Keratinocyte (primary cell): ENCODE data around the gene SWSAP1. TPM values are rescaled to one million over a fixed set of nuclear protein-coding genes. Genes with fewer than 3 reads are reported as not detected.

Source experiments
- DNase-seq: peaks from one replicate; pipeline ENCODE4 v3.0.0-alpha.2; 2011; ENCODE audit warnings: low read depth, missing footprints, low spot score
- FAIRE-seq: peaks from 2 replicates; lab custom pipeline; 2011; peaks lifted over from hg19 to GRCh38; lab: Jason Lieb, UNC
- H2AFZ ChIP-seq: 2 replicates; pipeline ENCODE4 v1.6.0; 2012; ENCODE audit warnings: low read length, control low read depth, inconsistent platforms; ENCODE audit not compliant: control insufficient read depth
- H3K27ac ChIP-seq: 2 replicates; pipeline ENCODE4 v1.5.1; 2011; ENCODE audit warnings: low read length; ENCODE audit not compliant: control insufficient read depth, insufficient read depth
- H3K27me3 ChIP-seq: 3 replicates; pipeline ENCODE4 v1.6.0; 2011; ENCODE audit warnings: low read length; ENCODE audit not compliant: control insufficient read depth, insufficient read depth; ENCODE audit errors: extremely low read depth
- H3K36me3 ChIP-seq, 2 experiments: 2 replicates in 1 of 2; 3 replicates in 1 of 2; pipeline ENCODE4 v1.5.1; 2011; ENCODE audit warnings: low read length in 2 of 2, mild to moderate bottlenecking in 1 of 2; ENCODE audit not compliant: control insufficient read depth in 2 of 2, insufficient read depth in 2 of 2; ENCODE audit errors: extremely low read depth in 1 of 2
- H3K4me1 ChIP-seq: 3 replicates; pipeline ENCODE4 v1.5.1; 2011; ENCODE audit warnings: low read length; ENCODE audit not compliant: control insufficient read depth, insufficient read depth; ENCODE audit errors: extremely low read depth
- H3K4me2 ChIP-seq: 3 replicates; pipeline ENCODE4 v1.6.0; 2011; ENCODE audit warnings: low read depth, low read length; ENCODE audit not compliant: control insufficient read depth, insufficient read depth; ENCODE audit errors: extremely low read depth
- H3K4me3 ChIP-seq, 3 experiments: fragments of 200-600 bp in 1 of 3; sonication (generic) in 1 of 3; 2 replicates in 2 of 3; 3 replicates in 1 of 3; pipeline ENCODE4 v1.5.1; 2011 to 2016; ENCODE audit warnings: low read length in 3 of 3, mild to moderate bottlenecking in 3 of 3, control low read depth in 2 of 3, inconsistent platforms in 1 of 3, low read depth in 1 of 3, mixed read lengths in 1 of 3, mixed run types in 1 of 3, moderate library complexity in 1 of 3; ENCODE audit not compliant: control insufficient read depth in 2 of 3, insufficient read depth in 2 of 3; ENCODE audit errors: extremely low read depth in 1 of 3
- H3K79me2 ChIP-seq: 2 replicates; pipeline ENCODE4 v1.6.0; 2012; ENCODE audit warnings: low read length; ENCODE audit not compliant: control insufficient read depth, insufficient read depth
- H3K9ac ChIP-seq: 3 replicates; pipeline ENCODE4 v1.6.0; 2011; ENCODE audit warnings: low read length; ENCODE audit not compliant: control insufficient read depth, insufficient read depth; ENCODE audit errors: extremely low read depth
- H3K9me1 ChIP-seq: 3 replicates; pipeline ENCODE4 v1.6.0; 2011; ENCODE audit warnings: low read length; ENCODE audit not compliant: control insufficient read depth, insufficient read depth; ENCODE audit errors: extremely low read depth
- H3K9me3 ChIP-seq: 2 replicates; pipeline ENCODE4 v1.5.1; 2012; ENCODE audit warnings: low read depth, low read length; ENCODE audit not compliant: control insufficient read depth
- H4K20me1 ChIP-seq: 3 replicates; pipeline ENCODE4 v1.6.0; 2011; ENCODE audit warnings: low read length; ENCODE audit not compliant: control insufficient read depth, insufficient read depth; ENCODE audit errors: extremely low read depth
- EZH2 ChIP-seq: IDR thresholded peaks from one replicate; pipeline ENCODE4 v1.6.1; 2012; ENCODE audit warnings: inconsistent platforms, mild to moderate bottlenecking, low read length, moderate library complexity
- dilution Hi-C: fragments of 300-500 bp; cut with MboI; formaldehyde crosslinking; loops from one replicate; pipeline ENCODE4 v1.7.0; 2020; ENCODE audit warnings: low sequenced_read_pairs; ENCODE audit not compliant: extremely low pct_ligation_motif_present
- polyA plus RNA-seq, 5 experiments: library from polyadenylated mRNA; depleted of rRNA in 3 of 5; stranded (reverse) in 3 of 5; stranded (forward) in 1 of 5; unstranded in 1 of 5; fragments of >200 nt; gene quantifications; 1 replicate in 1 of 5; 2 replicates in 3 of 5; 3 replicates in 1 of 5; pipeline versions ENCODE4 v1.2.1 to v1.2.3, GENCODE V29; 2011 to 2012; ENCODE audit warnings: missing spikeins in 2 of 5, low read depth in 1 of 5, low replicate concordance in 1 of 5
- TF ChIP-seq, protein P1 (sequence below), 3 experiments: IDR thresholded peaks in 1 of 3; conservative IDR thresholded peaks in 1 of 3; optimal IDR thresholded peaks in 1 of 3; 2 replicates in 2 of 3; 3 replicates in 1 of 3; pipeline versions ENCODE3 to v1.5.1; 2011; ENCODE audit warnings: low read length in 3 of 3, mild to moderate bottlenecking in 3 of 3, moderate library complexity in 2 of 3, control low read depth in 1 of 3, inconsistent platforms in 1 of 3; ENCODE audit not compliant: insufficient read depth in 2 of 3; ENCODE audit errors: extremely low read depth in 1 of 3

Gene SWSAP1
- polyA plus RNA-seq, 1 donor (not counting 4 experiments of a cell fraction or from before 2014, with no cell fraction given) = 2.1 TPM

DNA sequence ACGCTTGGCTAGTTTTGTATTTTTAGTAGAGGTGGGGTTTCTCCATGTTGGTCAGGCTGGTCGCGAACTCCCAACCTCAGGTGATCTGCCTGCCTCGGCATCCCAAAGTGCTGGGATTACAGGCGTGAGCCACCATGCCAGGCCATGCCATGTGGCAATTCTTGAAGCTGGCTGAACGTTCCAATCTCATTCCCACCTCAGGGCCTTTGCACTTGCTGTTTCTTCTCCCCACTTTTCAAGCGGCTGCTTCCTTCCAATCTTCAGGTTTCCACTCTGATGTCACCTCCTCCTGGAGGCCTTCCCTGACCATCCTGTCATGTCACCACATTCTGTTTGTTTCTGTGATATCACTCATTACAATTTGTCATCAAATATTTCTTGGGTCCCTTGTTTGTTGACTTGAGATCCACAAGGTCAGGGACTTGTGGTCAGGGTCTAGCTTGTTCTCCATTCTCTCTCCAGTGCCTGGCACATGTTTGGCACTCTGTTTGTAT, 5.4 kb downstream of the SWSAP1 start:
- peaks cover 4% of the 10 kb centered on the region for H3K79me2 ChIP-seq
- H3K4me1 ChIP-seq = peaks cover 52% of the 10 kb centered on the region
- no peak for TF ChIP-seq EZH2
- H3K27me3 ChIP-seq = peaks cover 9% of the 10 kb centered on the region
- H3K9me3 ChIP-seq = no peaks in the 10 kb centered on the region
- peak overlapping the region; percentile 97 for H3K4me2 ChIP-seq
- peak overlapping the region in 1 of 3 experiments; percentile 85 for H3K4me3 ChIP-seq
- no peak overlapping the region for H3K27ac ChIP-seq
- H3K9me1 ChIP-seq = peaks cover 7% of the 10 kb centered on the region
- H3K36me3 ChIP-seq = no peaks in the 10 kb centered on the region
- no peak for FAIRE-seq
- no peaks in the 10 kb centered on the region for H4K20me1 ChIP-seq
- H3K9ac ChIP-seq = no peak overlapping the region
- H2AFZ ChIP-seq = no peak overlapping the region
- DNase-seq = no peak
- dilution Hi-C loops = no loop called here

DNA sequence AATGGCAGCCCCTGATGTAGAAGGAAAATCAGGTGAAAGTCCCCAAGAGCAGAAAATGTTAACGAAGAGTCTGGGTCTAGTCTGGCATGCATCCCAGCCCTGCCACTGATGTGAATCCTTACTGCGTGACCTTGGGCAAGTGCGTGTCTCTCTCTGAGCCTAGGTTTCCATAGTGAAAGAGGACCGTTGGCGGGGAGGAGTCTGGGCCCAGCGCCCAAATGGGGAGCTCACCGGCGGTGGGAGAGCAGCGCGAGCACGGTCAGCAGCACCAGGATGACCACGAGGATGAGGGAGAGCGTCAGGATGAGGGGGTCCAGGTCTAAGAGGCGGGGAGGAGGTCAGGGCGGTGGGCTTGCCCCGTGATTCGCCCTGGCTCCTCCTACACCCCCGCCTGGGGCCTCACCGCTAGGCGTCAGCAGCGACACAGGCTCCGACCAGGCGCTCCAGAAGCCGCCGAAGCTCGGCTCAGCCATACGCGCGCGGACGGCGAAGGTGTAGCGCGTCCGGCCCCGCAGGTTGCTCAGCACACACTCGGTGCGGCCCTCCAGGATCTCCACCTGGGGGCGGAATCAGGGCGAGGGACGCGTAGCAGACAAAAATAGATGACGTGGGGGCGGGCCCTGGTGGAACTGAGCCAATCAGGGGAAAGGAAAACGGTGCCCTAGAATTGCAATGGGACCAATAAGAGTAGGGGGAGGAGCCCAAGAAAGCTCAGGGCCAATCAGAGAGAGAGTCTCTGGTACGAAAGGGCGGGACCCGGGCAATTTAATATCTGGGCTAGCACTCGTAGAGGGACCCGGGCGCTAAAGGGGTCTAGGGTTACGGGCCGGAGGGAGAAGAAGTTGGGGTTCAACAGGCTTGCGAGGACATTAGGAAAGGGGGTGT, 6.4 kb downstream of the SWSAP1 start:
- peaks cover 9% of the 10 kb centered on the region for H3K27me3 ChIP-seq
- peaks cover 7% of the 10 kb centered on the region for H3K9me1 ChIP-seq
- FAIRE-seq (no peak), DNase-seq (peak; percentile 92)
- no peaks in the 10 kb centered on the region for H3K36me3 ChIP-seq
- no peaks in the 10 kb centered on the region for H3K79me2 ChIP-seq
- H4K20me1 ChIP-seq = no peaks in the 10 kb centered on the region
- dilution Hi-C loops = no loop called here
- H3K9me3 ChIP-seq = no peaks in the 10 kb centered on the region
- peak overlapping the region; percentile 84 for H3K9ac ChIP-seq
- TF ChIP-seq EZH2 = no peak
- TF ChIP-seq, protein P1, sequence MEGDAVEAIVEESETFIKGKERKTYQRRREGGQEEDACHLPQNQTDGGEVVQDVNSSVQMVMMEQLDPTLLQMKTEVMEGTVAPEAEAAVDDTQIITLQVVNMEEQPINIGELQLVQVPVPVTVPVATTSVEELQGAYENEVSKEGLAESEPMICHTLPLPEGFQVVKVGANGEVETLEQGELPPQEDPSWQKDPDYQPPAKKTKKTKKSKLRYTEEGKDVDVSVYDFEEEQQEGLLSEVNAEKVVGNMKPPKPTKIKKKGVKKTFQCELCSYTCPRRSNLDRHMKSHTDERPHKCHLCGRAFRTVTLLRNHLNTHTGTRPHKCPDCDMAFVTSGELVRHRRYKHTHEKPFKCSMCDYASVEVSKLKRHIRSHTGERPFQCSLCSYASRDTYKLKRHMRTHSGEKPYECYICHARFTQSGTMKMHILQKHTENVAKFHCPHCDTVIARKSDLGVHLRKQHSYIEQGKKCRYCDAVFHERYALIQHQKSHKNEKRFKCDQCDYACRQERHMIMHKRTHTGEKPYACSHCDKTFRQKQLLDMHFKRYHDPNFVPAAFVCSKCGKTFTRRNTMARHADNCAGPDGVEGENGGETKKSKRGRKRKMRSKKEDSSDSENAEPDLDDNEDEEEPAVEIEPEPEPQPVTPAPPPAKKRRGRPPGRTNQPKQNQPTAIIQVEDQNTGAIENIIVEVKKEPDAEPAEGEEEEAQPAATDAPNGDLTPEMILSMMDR (optimal IDR thresholded peaks at IDR 0.05 in 1 of 3, IDR thresholded peaks at IDR 0.05 in 1 of 3, conservative IDR thresholded peaks at IDR 0.05 in 1 of 3; ENCODE audit: extremely low read depth in 1 of 3, insufficient read depth in 2 of 3, low read length in 3 of 3) = peak; percentile 54 to 74 (median 63)
- H3K4me1 ChIP-seq = peaks cover 46% of the 10 kb centered on the region
- peak overlapping the region; percentile 90 for H3K27ac ChIP-seq
- peak overlapping the region; percentile 39 to 85 (median 74) for H3K4me3 ChIP-seq
- H2AFZ ChIP-seq = peak overlapping the region; percentile 98
- peak overlapping the region; percentile 97 for H3K4me2 ChIP-seq
